Neural cell (in vitro differentiated cells): ENCODE results near the gene TBC1D14. TPM values are rescaled to one million over a fixed set of nuclear protein-coding genes. Genes with fewer than 3 reads are reported as not detected.

Experiments
- H2AFZ ChIP-seq: fragments of 200-600, 300-800 bp; sonication (generic), shearing (Covaris generic); 2 replicates; pipeline ENCODE4 v1.6.0; 2014; ENCODE audit warnings: low read depth, mild to moderate bottlenecking, antibody characterized with exemption, low read length, moderate library complexity
- H3F3A ChIP-seq: fragments of 200-600 bp; shearing (Covaris generic); 2 replicates; pipeline ENCODE4 v1.6.1; 2016; ENCODE audit warnings: mild to moderate bottlenecking, moderate library complexity, mixed read lengths, antibody characterized with exemption, low read length; ENCODE audit not compliant: insufficient read depth, poor library complexity, severe bottlenecking
- H3K27ac ChIP-seq: fragments of 200-600, 300-800 bp; sonication (generic), shearing (Covaris generic); 2 replicates; pipeline ENCODE4 v1.5.1; 2014; ENCODE audit warnings: mild to moderate bottlenecking, low read length, moderate library complexity
- H3K27me3 ChIP-seq: fragments of 300-800, 200-600 bp; sonication (generic), shearing (Covaris generic); 2 replicates; pipeline ENCODE4 v1.6.0; 2014; ENCODE audit warnings: mild to moderate bottlenecking, low read depth, low read length, moderate library complexity; ENCODE audit not compliant: insufficient read depth
- H3K36me3 ChIP-seq: fragments of 300-800, 200-600 bp; sonication (generic), shearing (Covaris generic); 2 replicates; pipeline ENCODE4 v1.5.1; 2014; ENCODE audit warnings: mild to moderate bottlenecking, antibody characterized with exemption, low read length, moderate library complexity; ENCODE audit not compliant: insufficient read depth
- H3K4me2 ChIP-seq: fragments of 300-800, 200-600 bp; sonication (generic), shearing (Covaris generic); 2 replicates; pipeline ENCODE4 v1.6.0; 2014; ENCODE audit warnings: mild to moderate bottlenecking, low read length
- H3K4me3 ChIP-seq: fragments of 300-800, 200-600 bp; sonication (generic), shearing (Covaris generic); 2 replicates; pipeline ENCODE4 v1.5.1; 2014; ENCODE audit warnings: mild to moderate bottlenecking, low read length, moderate library complexity
- H3K79me2 ChIP-seq: fragments of 200-600 bp; shearing (Covaris generic); replicated peaks from 2 replicates; pipeline ENCODE4 v1.6.0; 2014; ENCODE audit warnings: mild to moderate bottlenecking, low read length, moderate library complexity; ENCODE audit not compliant: insufficient read depth
- H3K9ac ChIP-seq: fragments of 300-800, 200-600 bp; sonication (generic), shearing (Covaris generic); 2 replicates; pipeline ENCODE4 v1.6.1; 2016; ENCODE audit warnings: mild to moderate bottlenecking, low read length, mixed read lengths
- H3K9me2 ChIP-seq: fragments of 200-600 bp; shearing (Covaris generic); 2 replicates; pipeline ENCODE4 v1.6.1; 2016; ENCODE audit warnings: mild to moderate bottlenecking, low read length, mixed read lengths; ENCODE audit not compliant: insufficient read depth
- H3K9me3 ChIP-seq: fragments of 200-600, 300-800 bp; sonication (generic), shearing (Covaris generic); 2 replicates; pipeline ENCODE4 v1.6.1; 2016; ENCODE audit warnings: mild to moderate bottlenecking, mixed run types, low read length, moderate library complexity, mixed read lengths
- H4K20me1 ChIP-seq: fragments of 200-600 bp; shearing (Covaris generic); 2 replicates; pipeline ENCODE4 v1.6.1; 2016; ENCODE audit warnings: mild to moderate bottlenecking, mixed run types; ENCODE audit not compliant: insufficient read depth
- CTCF ChIP-seq: fragments of 450-650 bp; IDR thresholded peaks from 2 replicates; pipeline ENCODE4 v1.5.1; 2014; ENCODE audit warnings: antibody characterized with exemption, mild to moderate bottlenecking, moderate library complexity; ENCODE audit not compliant: poor library complexity, severe bottlenecking
- EP300 ChIP-seq: fragments of 450-650 bp; conservative IDR thresholded peaks from 2 replicates; pipeline ENCODE4 v1.6.1; 2014; ENCODE audit warnings: antibody characterized with exemption, mild to moderate bottlenecking, moderate library complexity; ENCODE audit not compliant: poor library complexity, severe bottlenecking
- EZH2 ChIP-seq: fragments of 200-600, 300-800 bp; shearing (Covaris generic), sonication (generic); IDR thresholded peaks from 2 replicates; pipeline ENCODE4 v1.6.1; 2014; ENCODE audit warnings: antibody characterized with exemption, low read length, borderline replicate concordance, mild to moderate bottlenecking; ENCODE audit not compliant: insufficient read depth, poor library complexity, severe bottlenecking
- MXI1 ChIP-seq: fragments of 450-650 bp; conservative IDR thresholded peaks from 2 replicates; pipeline ENCODE4 v1.6.1; 2014; ENCODE audit warnings: antibody characterized with exemption, mild to moderate bottlenecking; ENCODE audit not compliant: poor library complexity, severe bottlenecking
- POLR2AphosphoS5 ChIP-seq: IDR thresholded peaks from 2 replicates; pipeline ENCODE4 v1.6.1; 2012
- RAD21 ChIP-seq: fragments of 450-650 bp; conservative IDR thresholded peaks from 2 replicates; pipeline ENCODE4 v1.6.1; 2014; ENCODE audit warnings: antibody characterized with exemption, mild to moderate bottlenecking, moderate library complexity
- SMC3 ChIP-seq: fragments of 450-650 bp; conservative IDR thresholded peaks from 2 replicates; pipeline ENCODE4 v1.6.1; 2014; ENCODE audit warnings: antibody characterized with exemption, mild to moderate bottlenecking, moderate library complexity; ENCODE audit not compliant: poor library complexity
- TAF1 ChIP-seq: IDR thresholded peaks from 2 replicates; pipeline ENCODE4 v1.6.1; 2012; ENCODE audit warnings: low read depth
- polyA plus RNA-seq: library from polyadenylated mRNA; depleted of rRNA; stranded (reverse); fragments of >200 nt; gene quantifications from 2 replicates; pipeline ENCODE4 v1.2.3, GENCODE V29; 2014
- TF ChIP-seq, protein P1 (sequence below): IDR thresholded peaks from 2 replicates; pipeline ENCODE4 v1.6.1; 2012; ENCODE audit warnings: borderline replicate concordance

TBC1D14 gene
- polyA plus RNA-seq, 1 donor from 2014 or later, result 125 TPM

GRCh38 chr4:6943885-6944225, 34.2 kb downstream of the TBC1D14 start:
- Histone ChIP-seq H3K4me3 (no peak overlapping the region), H3K9ac (no peak overlapping the region), H3K27me3 (no peaks in the 10 kb centered on the region), H3F3A (no peaks in the 10 kb centered on the region), H3K9me3 (no peaks in the 10 kb centered on the region), H2AFZ (no peak overlapping the region), H3K4me2 (no peak overlapping the region), H3K9me2 (no peaks in the 10 kb centered on the region), H3K27ac (no peak overlapping the region), H3K36me3 (no peaks in the 10 kb centered on the region), H4K20me1 (no peaks in the 10 kb centered on the region), H3K79me2 (no peaks in the 10 kb centered on the region)
- no peak for TF ChIP-seq MXI1
- TF ChIP-seq RAD21, result no peak
- TF ChIP-seq, protein P1, sequence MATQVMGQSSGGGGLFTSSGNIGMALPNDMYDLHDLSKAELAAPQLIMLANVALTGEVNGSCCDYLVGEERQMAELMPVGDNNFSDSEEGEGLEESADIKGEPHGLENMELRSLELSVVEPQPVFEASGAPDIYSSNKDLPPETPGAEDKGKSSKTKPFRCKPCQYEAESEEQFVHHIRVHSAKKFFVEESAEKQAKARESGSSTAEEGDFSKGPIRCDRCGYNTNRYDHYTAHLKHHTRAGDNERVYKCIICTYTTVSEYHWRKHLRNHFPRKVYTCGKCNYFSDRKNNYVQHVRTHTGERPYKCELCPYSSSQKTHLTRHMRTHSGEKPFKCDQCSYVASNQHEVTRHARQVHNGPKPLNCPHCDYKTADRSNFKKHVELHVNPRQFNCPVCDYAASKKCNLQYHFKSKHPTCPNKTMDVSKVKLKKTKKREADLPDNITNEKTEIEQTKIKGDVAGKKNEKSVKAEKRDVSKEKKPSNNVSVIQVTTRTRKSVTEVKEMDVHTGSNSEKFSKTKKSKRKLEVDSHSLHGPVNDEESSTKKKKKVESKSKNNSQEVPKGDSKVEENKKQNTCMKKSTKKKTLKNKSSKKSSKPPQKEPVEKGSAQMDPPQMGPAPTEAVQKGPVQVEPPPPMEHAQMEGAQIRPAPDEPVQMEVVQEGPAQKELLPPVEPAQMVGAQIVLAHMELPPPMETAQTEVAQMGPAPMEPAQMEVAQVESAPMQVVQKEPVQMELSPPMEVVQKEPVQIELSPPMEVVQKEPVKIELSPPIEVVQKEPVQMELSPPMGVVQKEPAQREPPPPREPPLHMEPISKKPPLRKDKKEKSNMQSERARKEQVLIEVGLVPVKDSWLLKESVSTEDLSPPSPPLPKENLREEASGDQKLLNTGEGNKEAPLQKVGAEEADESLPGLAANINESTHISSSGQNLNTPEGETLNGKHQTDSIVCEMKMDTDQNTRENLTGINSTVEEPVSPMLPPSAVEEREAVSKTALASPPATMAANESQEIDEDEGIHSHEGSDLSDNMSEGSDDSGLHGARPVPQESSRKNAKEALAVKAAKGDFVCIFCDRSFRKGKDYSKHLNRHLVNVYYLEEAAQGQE, result no peak
- TF ChIP-seq EZH2, result no peak
- TF ChIP-seq POLR2AphosphoS5, result no peak
- TF ChIP-seq TAF1, result no peak
- TF ChIP-seq EP300, result no peak
- TF ChIP-seq SMC3, result no peak
- TF ChIP-seq CTCF, result no peak

DNA sequence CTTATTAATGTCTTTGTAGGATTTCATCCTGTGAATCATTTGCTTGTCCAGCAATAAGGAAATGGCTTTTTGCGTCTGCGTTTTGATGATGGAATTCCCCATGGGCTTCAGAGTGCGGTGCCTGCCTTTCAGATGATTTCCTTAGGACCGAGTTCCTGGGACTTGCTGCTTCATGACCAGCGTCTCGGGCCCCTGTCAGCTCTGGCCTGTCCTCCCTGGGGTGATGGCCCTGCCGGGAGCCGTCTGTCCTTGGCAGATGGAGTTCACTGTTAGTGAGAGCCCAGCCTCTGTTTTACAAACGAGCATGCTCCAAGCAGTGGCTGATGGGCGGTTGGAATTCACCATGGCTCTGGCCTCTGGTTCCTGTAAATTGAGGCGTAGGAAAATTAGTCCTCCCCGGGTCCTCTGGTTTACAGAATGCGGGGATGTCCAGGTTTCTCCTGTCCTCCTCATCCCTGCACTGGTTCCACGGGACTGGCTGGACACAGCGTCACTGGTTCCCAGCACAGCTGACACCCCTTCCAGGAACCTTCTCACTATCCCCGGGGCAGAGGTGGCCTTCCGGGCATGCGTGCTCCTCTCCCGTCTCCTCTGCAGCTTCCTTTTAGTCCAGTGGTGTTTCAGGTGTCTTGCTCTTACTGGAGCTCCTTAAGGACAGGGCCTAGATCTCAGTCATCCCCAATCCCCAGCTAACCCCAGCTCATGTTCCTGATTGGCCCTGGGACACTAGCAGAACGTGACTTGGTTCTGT, 34.9 kb downstream of the TBC1D14 start:
- Histone ChIP-seq H3K9me2 (no peaks in the 10 kb centered on the region), H3K27me3 (no peaks in the 10 kb centered on the region), H3K9ac (no peak overlapping the region), H4K20me1 (no peaks in the 10 kb centered on the region), H3K79me2 (no peaks in the 10 kb centered on the region), H3K9me3 (no peaks in the 10 kb centered on the region), H2AFZ (no peak overlapping the region), H3K4me2 (no peak overlapping the region), H3K27ac (no peak overlapping the region), H3K36me3 (no peaks in the 10 kb centered on the region), H3F3A (no peaks in the 10 kb centered on the region), H3K4me3 (no peak overlapping the region)
- no peak for TF ChIP-seq MXI1
- TF ChIP-seq CTCF, result no peak
- TF ChIP-seq, protein P1, result no peak
- TF ChIP-seq POLR2AphosphoS5, result no peak
- no peak for TF ChIP-seq SMC3
- TF ChIP-seq TAF1, result no peak
- no peak for TF ChIP-seq RAD21
- TF ChIP-seq EZH2, result no peak
- TF ChIP-seq EP300, result no peak
